Measurements from ENCODE around the gene AKNA.

AKNA gene

GRCh38 chr9:114388764-114389375, 1.1 kb upstream of the AKNA start:
- Histone ChIP-seq H3K9me3 (ENCODE audit: control insufficient read depth in 1 of 2, low read length in 2 of 2) (no peaks in the 10 kb centered on the region), H3K4me1 (ENCODE audit: control insufficient read depth in 1 of 2, insufficient read depth in 2 of 2, low read length in 2 of 2) (peaks cover 61 to 78% of the 10 kb centered on the region in 2 donors), H3K36me3 (ENCODE audit: control insufficient read depth in 1 of 2, insufficient read depth in 2 of 2, low read length in 2 of 2) (peaks cover 0 to 3% of the 10 kb centered on the region in 2 donors), H3K4me3 (ENCODE audit: low read depth in 1 of 2, low read length in 2 of 2) (peak overlapping the region; percentile 77 to 84), H3K9ac (ENCODE audit: low read depth in 1 of 2, low read length in 2 of 2) (peak overlapping the region; percentile 83 to 85), H3K27me3 (ENCODE audit: control insufficient read depth in 1 of 2, insufficient read depth in 2 of 2, low read length in 2 of 2) (no peaks in the 10 kb centered on the region), H3K27ac (ENCODE audit: low read depth, low read length) (peak overlapping the region; percentile 86)

GRCh38 chr9:114388357-114388682, 538 bp upstream of the AKNA start:
- H3K9me3 ChIP-seq (ENCODE audit: control insufficient read depth in 1 of 2, low read length in 2 of 2) = no peaks in the 10 kb centered on the region
- H3K4me1 ChIP-seq (ENCODE audit: control insufficient read depth in 1 of 2, insufficient read depth in 2 of 2, low read length in 2 of 2) = peaks cover 65 to 83% of the 10 kb centered on the region in 2 donors
- peaks cover 0 to 3% of the 10 kb centered on the region in 2 donors for H3K36me3 ChIP-seq (ENCODE audit: control insufficient read depth in 1 of 2, insufficient read depth in 2 of 2, low read length in 2 of 2)
- peak overlapping the region; percentile 83 to 85 for H3K9ac ChIP-seq (ENCODE audit: low read depth in 1 of 2, low read length in 2 of 2)
- H3K4me3 ChIP-seq (ENCODE audit: low read depth in 1 of 2, low read length in 2 of 2) = peak overlapping the region; percentile 77 to 84
- no peaks in the 10 kb centered on the region for H3K27me3 ChIP-seq (ENCODE audit: control insufficient read depth in 1 of 2, insufficient read depth in 2 of 2, low read length in 2 of 2)
- peak overlapping the region; percentile 86 for H3K27ac ChIP-seq (ENCODE audit: low read depth, low read length)

GRCh38 chr9:114386886-114387679, 699 bp downstream of the AKNA start:
- Histone ChIP-seq H3K9me3 (ENCODE audit: control insufficient read depth in 1 of 2, low read length in 2 of 2) (no peaks in the 10 kb centered on the region), H3K27ac (ENCODE audit: low read depth, low read length) (peak overlapping the region; percentile 86), H3K4me3 (ENCODE audit: low read depth in 1 of 2, low read length in 2 of 2) (peak overlapping the region; percentile 77 to 84), H3K4me1 (ENCODE audit: control insufficient read depth in 1 of 2, insufficient read depth in 2 of 2, low read length in 2 of 2) (peaks cover 59 to 86% of the 10 kb centered on the region in 2 donors), H3K36me3 (ENCODE audit: control insufficient read depth in 1 of 2, insufficient read depth in 2 of 2, low read length in 2 of 2) (peaks cover 0 to 3% of the 10 kb centered on the region in 2 donors), H3K9ac (ENCODE audit: low read depth in 1 of 2, low read length in 2 of 2) (peak overlapping the region; percentile 83 to 85), H3K27me3 (ENCODE audit: control insufficient read depth in 1 of 2, insufficient read depth in 2 of 2, low read length in 2 of 2) (no peaks in the 10 kb centered on the region)

GRCh38 chr9:114386361-114386885, 1.4 kb downstream of the AKNA start:
- Histone ChIP-seq H3K36me3 (ENCODE audit: control insufficient read depth in 1 of 2, insufficient read depth in 2 of 2, low read length in 2 of 2) (peaks cover 0 to 3% of the 10 kb centered on the region in 2 donors), H3K4me1 (ENCODE audit: control insufficient read depth in 1 of 2, insufficient read depth in 2 of 2, low read length in 2 of 2) (peaks cover 56 to 89% of the 10 kb centered on the region in 2 donors), H3K9ac (ENCODE audit: low read depth in 1 of 2, low read length in 2 of 2) (peak overlapping the region; percentile 83 to 85), H3K27me3 (ENCODE audit: control insufficient read depth in 1 of 2, insufficient read depth in 2 of 2, low read length in 2 of 2) (no peaks in the 10 kb centered on the region), H3K4me3 (ENCODE audit: low read depth in 1 of 2, low read length in 2 of 2) (peak overlapping the region; percentile 77 to 84), H3K27ac (ENCODE audit: low read depth, low read length) (peak overlapping the region; percentile 86), H3K9me3 (ENCODE audit: control insufficient read depth in 1 of 2, low read length in 2 of 2) (no peaks in the 10 kb centered on the region)

GRCh38 chr9:114385397-114386181, 2.2 kb downstream of the AKNA start:
- Histone ChIP-seq H3K27me3 (ENCODE audit: control insufficient read depth in 1 of 2, insufficient read depth in 2 of 2, low read length in 2 of 2) (no peaks in the 10 kb centered on the region), H3K4me3 (ENCODE audit: low read depth in 1 of 2, low read length in 2 of 2) (peak overlapping the region; percentile 77 to 84), H3K36me3 (ENCODE audit: control insufficient read depth in 1 of 2, insufficient read depth in 2 of 2, low read length in 2 of 2) (peaks cover 0 to 10% of the 10 kb centered on the region in 2 donors), H3K27ac (ENCODE audit: low read depth, low read length) (peak overlapping the region; percentile 86), H3K4me1 (ENCODE audit: control insufficient read depth in 1 of 2, insufficient read depth in 2 of 2, low read length in 2 of 2) (peaks cover 55 to 93% of the 10 kb centered on the region in 2 donors), H3K9me3 (ENCODE audit: control insufficient read depth in 1 of 2, low read length in 2 of 2) (no peaks in the 10 kb centered on the region), H3K9ac (ENCODE audit: low read depth in 1 of 2, low read length in 2 of 2) (peak overlapping the region; percentile 83 to 85)

GRCh38 chr9:114384836-114385396, 2.9 kb downstream of the AKNA start:
- Histone ChIP-seq H3K4me3 (ENCODE audit: low read depth in 1 of 2, low read length in 2 of 2) (peak overlapping the region; percentile 9 to 50), H3K9ac (ENCODE audit: low read depth in 1 of 2, low read length in 2 of 2) (peak overlapping the region; percentile 16 to 83), H3K4me1 (ENCODE audit: control insufficient read depth in 1 of 2, insufficient read depth in 2 of 2, low read length in 2 of 2) (peaks cover 49 to 86% of the 10 kb centered on the region in 2 donors), H3K9me3 (ENCODE audit: control insufficient read depth in 1 of 2, low read length in 2 of 2) (no peaks in the 10 kb centered on the region), H3K27me3 (ENCODE audit: control insufficient read depth in 1 of 2, insufficient read depth in 2 of 2, low read length in 2 of 2) (no peaks in the 10 kb centered on the region), H3K36me3 (ENCODE audit: control insufficient read depth in 1 of 2, insufficient read depth in 2 of 2, low read length in 2 of 2) (peaks cover 0 to 17% of the 10 kb centered on the region in 2 donors), H3K27ac (ENCODE audit: low read depth, low read length) (peak overlapping the region; percentile 71)

- peak overlapping the region in 1 of 2 donors; percentile 9 for H3K4me3 ChIP-seq (ENCODE audit: low read depth in 1 of 2, low read length in 2 of 2)
- no peaks in the 10 kb centered on the region for H3K9me3 ChIP-seq (ENCODE audit: control insufficient read depth in 1 of 2, low read length in 2 of 2)
- no peaks in the 10 kb centered on the region for H3K27me3 ChIP-seq (ENCODE audit: control insufficient read depth in 1 of 2, insufficient read depth in 2 of 2, low read length in 2 of 2)
- peak overlapping the region; percentile 45 to 83 for H3K9ac ChIP-seq (ENCODE audit: low read depth in 1 of 2, low read length in 2 of 2)
- H3K4me1 ChIP-seq (ENCODE audit: control insufficient read depth in 1 of 2, insufficient read depth in 2 of 2, low read length in 2 of 2) = peaks cover 43 to 82% of the 10 kb centered on the region in 2 donors
- H3K27ac ChIP-seq (ENCODE audit: low read depth, low read length) = no peak overlapping the region
- peaks cover 5 to 23% of the 10 kb centered on the region in 2 donors for H3K36me3 ChIP-seq (ENCODE audit: control insufficient read depth in 1 of 2, insufficient read depth in 2 of 2, low read length in 2 of 2)
These were observed 3.4 kb downstream of the AKNA start for GRCh38 chr9:114384341-114384740.

GRCh38 chr9:114383521-114384231, 4.1 kb downstream of the AKNA start:
- H3K9ac ChIP-seq (ENCODE audit: low read depth in 1 of 2, low read length in 2 of 2) = peak overlapping the region; percentile 45 to 64
- H3K27ac ChIP-seq (ENCODE audit: low read depth, low read length) = peak overlapping the region; percentile 34
- no peaks in the 10 kb centered on the region for H3K27me3 ChIP-seq (ENCODE audit: control insufficient read depth in 1 of 2, insufficient read depth in 2 of 2, low read length in 2 of 2)
- peaks cover 11 to 29% of the 10 kb centered on the region in 2 donors for H3K36me3 ChIP-seq (ENCODE audit: control insufficient read depth in 1 of 2, insufficient read depth in 2 of 2, low read length in 2 of 2)
- H3K4me1 ChIP-seq (ENCODE audit: control insufficient read depth in 1 of 2, insufficient read depth in 2 of 2, low read length in 2 of 2) = peaks cover 38 to 82% of the 10 kb centered on the region in 2 donors
- peak overlapping the region; percentile 37 to 55 for H3K4me3 ChIP-seq (ENCODE audit: low read depth in 1 of 2, low read length in 2 of 2)
- H3K9me3 ChIP-seq (ENCODE audit: control insufficient read depth in 1 of 2, low read length in 2 of 2) = no peaks in the 10 kb centered on the region
